ENCODE measurements around the gene KCNK16.

Gene KCNK16

GRCh38 chr6:39363280-39363679 is 40.8 kb upstream of the KCNK16 start:
- TF ChIP-seq, protein P1, sequence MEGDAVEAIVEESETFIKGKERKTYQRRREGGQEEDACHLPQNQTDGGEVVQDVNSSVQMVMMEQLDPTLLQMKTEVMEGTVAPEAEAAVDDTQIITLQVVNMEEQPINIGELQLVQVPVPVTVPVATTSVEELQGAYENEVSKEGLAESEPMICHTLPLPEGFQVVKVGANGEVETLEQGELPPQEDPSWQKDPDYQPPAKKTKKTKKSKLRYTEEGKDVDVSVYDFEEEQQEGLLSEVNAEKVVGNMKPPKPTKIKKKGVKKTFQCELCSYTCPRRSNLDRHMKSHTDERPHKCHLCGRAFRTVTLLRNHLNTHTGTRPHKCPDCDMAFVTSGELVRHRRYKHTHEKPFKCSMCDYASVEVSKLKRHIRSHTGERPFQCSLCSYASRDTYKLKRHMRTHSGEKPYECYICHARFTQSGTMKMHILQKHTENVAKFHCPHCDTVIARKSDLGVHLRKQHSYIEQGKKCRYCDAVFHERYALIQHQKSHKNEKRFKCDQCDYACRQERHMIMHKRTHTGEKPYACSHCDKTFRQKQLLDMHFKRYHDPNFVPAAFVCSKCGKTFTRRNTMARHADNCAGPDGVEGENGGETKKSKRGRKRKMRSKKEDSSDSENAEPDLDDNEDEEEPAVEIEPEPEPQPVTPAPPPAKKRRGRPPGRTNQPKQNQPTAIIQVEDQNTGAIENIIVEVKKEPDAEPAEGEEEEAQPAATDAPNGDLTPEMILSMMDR (IDR thresholded peaks at IDR 0.05; ENCODE audit: low read depth, low read length) = no peak
- DNase-seq (ENCODE audit: low read depth in 2 of 2) = no peak
- no peak overlapping the region for H3K4me3 ChIP-seq (replicated peaks in 1 of 2; ENCODE audit: low read depth in 2 of 2, low read length in 2 of 2)

DNA sequence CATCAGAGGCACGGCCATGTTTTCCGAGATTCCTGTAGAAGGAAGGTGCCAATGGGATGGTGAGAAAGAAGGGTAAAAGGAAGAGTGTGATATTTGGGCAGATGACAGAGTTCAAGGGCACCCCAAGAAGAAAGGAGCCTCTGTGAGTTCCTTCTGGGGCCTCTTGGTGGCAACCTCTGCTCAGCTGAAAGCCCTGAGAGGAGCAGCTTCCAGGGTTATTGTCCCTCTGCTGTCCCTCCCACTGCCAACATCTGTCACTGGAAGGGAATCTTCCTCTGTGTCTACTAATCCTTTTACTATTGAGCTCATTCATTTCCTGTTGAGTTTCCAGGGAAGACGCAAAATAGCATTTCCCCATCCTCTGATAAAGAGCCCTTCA is 40.0 kb upstream of the KCNK16 start:
- peak in 1 of 2 donors; percentile 38 for DNase-seq (ENCODE audit: low read depth in 2 of 2)
- TF ChIP-seq, protein P1 (IDR thresholded peaks at IDR 0.05; ENCODE audit: low read depth, low read length) = peak; percentile 8
- no peak overlapping the region for H3K4me3 ChIP-seq (replicated peaks in 1 of 2; ENCODE audit: low read depth in 2 of 2, low read length in 2 of 2)

DNA sequence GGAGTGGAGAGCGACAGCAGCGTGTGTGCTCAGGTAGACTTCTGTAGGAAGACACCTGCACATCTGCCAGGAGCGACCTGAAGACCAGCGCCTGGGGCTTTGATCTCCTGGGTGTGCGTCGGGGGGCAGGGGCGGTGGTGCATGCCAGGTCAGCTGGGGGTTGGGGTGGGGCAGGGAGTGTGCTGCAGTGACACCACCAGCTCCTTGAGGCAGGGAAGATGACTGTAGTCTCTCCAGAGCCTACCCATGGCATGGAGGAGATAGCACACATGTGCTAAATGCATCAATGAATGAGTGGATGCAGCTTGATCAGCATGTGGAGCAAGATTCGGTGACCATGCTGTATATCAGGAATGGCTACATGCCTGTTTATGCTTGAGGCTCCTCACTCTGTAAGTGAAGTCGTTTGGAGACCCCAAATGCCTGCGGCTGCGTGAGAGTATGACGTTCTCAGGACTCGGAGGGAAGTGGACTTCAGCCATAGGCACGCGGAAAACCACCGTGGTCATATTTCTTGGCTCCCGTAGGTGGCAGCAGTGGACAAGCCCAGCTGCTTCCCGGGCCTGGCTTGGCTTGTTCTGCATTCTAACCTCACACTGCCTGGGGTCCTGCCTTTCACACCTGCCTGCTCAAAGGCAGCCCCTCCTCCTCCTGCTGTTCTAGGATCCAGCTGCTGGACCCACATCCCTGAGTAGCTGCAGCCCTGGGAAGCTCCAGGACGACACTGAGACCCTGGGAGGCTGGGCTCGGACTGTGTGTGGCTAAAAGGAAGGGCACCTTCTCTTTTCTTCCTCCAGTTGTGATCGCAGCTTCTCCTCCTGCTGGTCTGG is 39.4 kb upstream of the KCNK16 start:
- no peak overlapping the region for H3K4me3 ChIP-seq (replicated peaks in 1 of 2; ENCODE audit: low read depth in 2 of 2, low read length in 2 of 2)
- TF ChIP-seq, protein P1 (IDR thresholded peaks at IDR 0.05; ENCODE audit: low read depth, low read length) = peak; percentile 87
- DNase-seq (ENCODE audit: low read depth in 2 of 2) = peak; percentile 71 to 72

- TF ChIP-seq, protein P1 (IDR thresholded peaks at IDR 0.05; ENCODE audit: low read depth, low read length) = no peak
- H3K4me3 ChIP-seq (replicated peaks in 1 of 2; ENCODE audit: low read depth in 2 of 2, low read length in 2 of 2) = no peak overlapping the region
- DNase-seq (ENCODE audit: low read depth in 2 of 2) = no peak
Measured at GRCh38 chr6:39360378-39360777, 37.9 kb upstream of the KCNK16 start.

DNA sequence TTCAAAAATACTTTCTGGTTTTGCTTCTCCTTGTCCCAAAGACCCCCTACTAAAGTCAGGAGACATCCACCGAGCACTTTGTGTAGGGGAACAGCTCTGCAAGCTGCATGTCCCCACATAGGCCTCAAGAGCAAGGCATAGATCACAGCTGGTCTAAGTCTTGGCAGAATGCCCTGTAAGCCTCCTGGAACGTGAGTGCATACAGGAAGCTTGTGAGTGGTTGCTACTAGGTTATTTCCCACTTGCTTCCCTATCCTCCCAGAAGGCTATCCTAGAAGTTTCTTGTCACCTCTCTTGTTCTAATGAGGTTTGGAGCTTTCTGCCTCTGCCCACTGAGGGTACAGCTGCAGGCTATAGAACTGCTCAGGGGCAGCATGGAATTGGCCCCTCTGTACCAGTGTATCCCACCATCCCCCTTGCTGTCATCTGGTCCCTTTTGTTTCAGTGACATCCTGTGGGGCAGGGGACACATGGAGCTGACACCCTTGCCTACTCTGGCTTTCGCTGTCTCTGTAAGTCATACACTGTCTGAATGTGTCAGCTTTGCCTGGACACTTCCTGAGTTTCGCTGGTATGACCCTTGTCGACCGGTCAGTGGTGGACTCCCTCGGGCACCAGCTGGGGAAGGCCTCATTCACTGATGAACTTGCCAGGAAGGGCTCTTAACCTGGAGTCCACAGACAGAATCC is 35.6 kb upstream of the KCNK16 start:
- DNase-seq (ENCODE audit: low read depth in 2 of 2) = peak; percentile 77 to 82
- TF ChIP-seq, protein P1 (IDR thresholded peaks at IDR 0.05; ENCODE audit: low read depth, low read length) = no peak
- no peak overlapping the region for H3K4me3 ChIP-seq (replicated peaks in 1 of 2; ENCODE audit: low read depth in 2 of 2, low read length in 2 of 2)

GRCh38 chr6:39353698-39354315 is 31.3 kb upstream of the KCNK16 start:
- no peak for DNase-seq (ENCODE audit: low read depth in 2 of 2)
- TF ChIP-seq, protein P1 (IDR thresholded peaks at IDR 0.05; ENCODE audit: low read depth, low read length) = no peak
- no peak overlapping the region for H3K4me3 ChIP-seq (replicated peaks in 1 of 2; ENCODE audit: low read depth in 2 of 2, low read length in 2 of 2)
